ENCODE data around the gene FHIT. TPM values are rescaled to one million over a fixed set of nuclear protein-coding genes. Genes with fewer than 3 reads are reported as not detected.

FHIT gene
- total and polyA plus RNA-seq, 2 of the 4 experiments (the other 2 are of a cell fraction) = 0.07 TPM; not detected in 1

- H2AK5ac ChIP-seq (ENCODE audit: low read depth, low read length) = no peak overlapping the region
- no peak overlapping the region for H3K14ac ChIP-seq (replicated peaks; ENCODE audit: low read depth, low read length)
- dilution Hi-C loops (cut with HindIII; ENCODE audit: low sequenced_read_pairs, unreplicated experiment) = no loop called here
- intact Hi-C loops (cut with micrococcal nuclease) = no loop called here
- in situ Hi-C loops (cut with MboI; ENCODE audit: low sequenced_read_pairs) = no loop called here
- H2BK120ac ChIP-seq (ENCODE audit: low read depth, low read length) = no peak overlapping the region
- no peaks in the 10 kb centered on the region for H3K9me1 ChIP-seq (ENCODE audit: insufficient read depth, low read length)
- H3K9ac ChIP-seq (ENCODE audit: low read depth, low read length) = no peak overlapping the region
- no peak overlapping the region for H3K23ac ChIP-seq (ENCODE audit: low read depth, low read length)
- no peak overlapping the region for H3K18ac ChIP-seq (ENCODE audit: low read depth, low read length)
- H4K5ac ChIP-seq (ENCODE audit: low read depth, low read length) = no peak overlapping the region
- H2BK15ac ChIP-seq (ENCODE audit: low read depth, low read length) = no peak overlapping the region
- no peak overlapping the region for H3K4me2 ChIP-seq (ENCODE audit: low read depth, low read length)
- H3K4me1 ChIP-seq (ENCODE audit: control insufficient read depth, insufficient read depth, low read length) = no peaks in the 10 kb centered on the region
- H2AK9ac ChIP-seq (replicated peaks; ENCODE audit: low read depth, low read length, poor library complexity) = no peak overlapping the region
- BruUV-seq (replicated peaks) = no TSS peak
- H4K91ac ChIP-seq (ENCODE audit: insufficient read depth, low read depth, low read length) = no peak overlapping the region
- no peak overlapping the region for H2BK5ac ChIP-seq (ENCODE audit: low read depth, low read length, poor library complexity, severe bottlenecking)
- H3K56ac ChIP-seq (ENCODE audit: extremely low read depth, insufficient read depth, low read length) = no peak overlapping the region
- H3K9me3 ChIP-seq (ENCODE audit: control insufficient read depth, insufficient read depth, low read length) = peaks cover 3% of the 10 kb centered on the region; the same call in 1 of the 2 replicates
- H4K8ac ChIP-seq (ENCODE audit: low read depth in 2 of 2, low read length in 2 of 2) = no peak overlapping the region
- ChIA-PET CTCF (no interaction called here), POLR2A (ENCODE audit: unreplicated experiment) (no interaction called here)
- no peak overlapping the region for H2BK20ac ChIP-seq (ENCODE audit: low read depth, low read length)
- H3K79me1 ChIP-seq (ENCODE audit: low read depth in 1 of 2, low read length in 2 of 2) = no peaks in the 10 kb centered on the region
- no peak for TF ChIP-seq CHD1 (IDR thresholded peaks at IDR 0.05; ENCODE audit: low read depth, low read length)
- TF ChIP-seq CTCF (conservative IDR thresholded peaks at IDR 0.05; ENCODE audit: low read depth, low read length) = no peak
- TF ChIP-seq ELK1 (IDR thresholded peaks at IDR 0.05; ENCODE audit: borderline replicate concordance, low read depth, low read length) = no peak
- no peak for TF ChIP-seq BHLHE40 (IDR thresholded peaks at IDR 0.05; ENCODE audit: low read depth, low read length)
- TF ChIP-seq MAFK (IDR thresholded peaks at IDR 0.05; ENCODE audit: low read depth, low read length) = no peak
- TF ChIP-seq NFE2L2 (IDR thresholded peaks at IDR 0.05; ENCODE audit: low read depth, low read length) = no peak
- TF ChIP-seq SMC3 (IDR thresholded peaks at IDR 0.05; ENCODE audit: low read depth, low read length) = no peak
- no peak for TF ChIP-seq RFX5 (IDR thresholded peaks at IDR 0.05; ENCODE audit: low read depth, low read length)
- no peak for TF ChIP-seq CEBPB (IDR thresholded peaks at IDR 0.05; ENCODE audit: low read depth, low read length)
- no peak for TF ChIP-seq MAZ (IDR thresholded peaks at IDR 0.05; ENCODE audit: borderline replicate concordance, low read depth, low read length)
- no peak for TF ChIP-seq POLR2A (IDR thresholded peaks at IDR 0.05; ENCODE audit: low read depth, low read length)
- no peak for TF ChIP-seq FOS (IDR thresholded peaks at IDR 0.05; ENCODE audit: low read depth, low read length)
- TF ChIP-seq MXI1 (IDR thresholded peaks at IDR 0.05; ENCODE audit: borderline replicate concordance, low read depth, low read length) = no peak
- no peak for TF ChIP-seq RCOR1 (IDR thresholded peaks at IDR 0.05; ENCODE audit: insufficient replicate concordance, low read length)
- TF ChIP-seq USF2 (IDR thresholded peaks at IDR 0.05; ENCODE audit: low read depth, low read length) = no peak
- TF ChIP-seq RAD21 (IDR thresholded peaks at IDR 0.05; ENCODE audit: low read length) = no peak
- no peak overlapping the region for H3K27ac ChIP-seq (ENCODE audit: insufficient read depth, low read length)
- H3K4ac ChIP-seq (ENCODE audit: low read depth, low read length) = no peak overlapping the region
- no peak overlapping the region for H3K4me3 ChIP-seq (ENCODE audit: insufficient read depth, low read depth, low read length)
- H4K20me1 ChIP-seq (ENCODE audit: insufficient read depth, low read length) = no peaks in the 10 kb centered on the region
- DNase-seq = no peak
- H3K27me3 ChIP-seq (ENCODE audit: control insufficient read depth, insufficient read depth, low read length) = no peaks in the 10 kb centered on the region
- no peak for ATAC-seq (ENCODE audit: low read depth)
- no peaks in the 10 kb centered on the region for H3K36me3 ChIP-seq (ENCODE audit: control insufficient read depth, insufficient read depth, low read length)
- no peak overlapping the region for H2AFZ ChIP-seq (replicated peaks; ENCODE audit: low read length, poor library complexity)
- 50% methylated on average over 1 of the region's 4 CpGs; no CpG with 5 or more reads in 1 of the 2 experiments for WGBS, 2 experiments (ENCODE audit: extremely low coverage in 2 of 2, insufficient read length in 1 of 2)
These were observed 32.7 kb downstream of the FHIT start for GRCh38 chr3:61218504-61218903.
